Stimulated activated CD8-positive, alpha-beta memory T cell treated with anti-CD3 and anti-CD28 coated beads, Interleukin-15, amount 100 ng/mL, for 24 hours (primary cell): ENCODE data around the gene STAT5A.
"Not testable (repeated sequence)": the region's sequence is repeated elsewhere in the genome, so short reads cannot be mapped to it uniquely, and the experiment has no call there.

Experiments
- DNase-seq: peaks from one replicate; pipeline ENCODE4 v3.0.0-alpha.2; 2020; ENCODE audit warnings: low read depth

STAT5A gene

GRCh38 chr17:42333053-42333452, 44.8 kb downstream of the STAT5A start:
- no peak for DNase-seq

GRCh38 chr17:42334677-42335076, 46.4 kb downstream of the STAT5A start:
- no peak for DNase-seq

- no peak for DNase-seq
These were observed 49.1 kb downstream of the STAT5A start for GRCh38 chr17:42337442-42337841.

GRCh38 chr17:42338427-42338985, 50.2 kb downstream of the STAT5A start:
- DNase-seq = no peak

GRCh38 chr17:42339221-42339620, 50.9 kb downstream of the STAT5A start:
- no peak for DNase-seq

- no peak for DNase-seq
These were observed 52.4 kb downstream of the STAT5A start for GRCh38 chr17:42340691-42341127.

GRCh38 chr17:42341568-42341967, 53.3 kb downstream of the STAT5A start:
- DNase-seq = no peak

GRCh38 chr17:42342242-42343008, 54.1 kb downstream of the STAT5A start:
- no peak for DNase-seq

- no peak for DNase-seq
These were observed 57.2 kb downstream of the STAT5A start for GRCh38 chr17:42345396-42346073.

- no peak for DNase-seq
These were observed 58.2 kb downstream of the STAT5A start for GRCh38 chr17:42346481-42346880.

- no peak for DNase-seq
These were observed 58.9 kb downstream of the STAT5A start for GRCh38 chr17:42347198-42347597.

GRCh38 chr17:42347606-42348005, 59.3 kb downstream of the STAT5A start:
- no peak for DNase-seq

GRCh38 chr17:42348104-42348503, 59.8 kb downstream of the STAT5A start:
- no peak for DNase-seq

- DNase-seq = no peak
These were observed 66.9 kb downstream of the STAT5A start for GRCh38 chr17:42354956-42355843.

GRCh38 chr17:42358434-42358833, 70.1 kb downstream of the STAT5A start:
- DNase-seq = no peak

- no peak for DNase-seq
These were observed 70.8 kb downstream of the STAT5A start for GRCh38 chr17:42359133-42359532.

- DNase-seq = not testable (repeated sequence)
These were observed 72.1 kb downstream of the STAT5A start for GRCh38 chr17:42360388-42360787.
